Measurements from ENCODE around the gene SPEN. TPM values are rescaled to one million over a fixed set of nuclear protein-coding genes. Genes with fewer than 3 reads are reported as not detected.
A peak's percentile ranks its signal among the peaks of the same experiment; 100 is the strongest.

The SPEN gene
- total RNA-seq, 2 experiments from 2014 or later, result 73.5 to 76.7 TPM

- Mint-ChIP-seq H3K36me3 (ENCODE audit: low read depth) (peaks cover 71% of the 10 kb centered on the region), H3K9me3 (no peaks in the 10 kb centered on the region), H3K27me3 (no peaks in the 10 kb centered on the region), H3K4me3 (no peak overlapping the region), H3K27ac (no peak overlapping the region), H3K4me1 (ENCODE audit: low read depth) (peaks cover 14% of the 10 kb centered on the region)
- no peak overlapping the region for H3K4me3 ChIP-seq (ENCODE audit: low read length)
- POLR2A ChIA-PET, result interaction anchor here (1.4 kb wide), 1 partner anchor 19 kb away, joined by 3 read pairs; no protein-coding TSS in a partner anchor
- peaks cover 19% of the 10 kb centered on the region for H3K4me1 ChIP-seq (ENCODE audit: insufficient read depth, low read length)
- ATAC-seq (ENCODE audit: poor library complexity) (no peak), DNase-seq (peak in 1 of 14 experiments; percentile 27)
- no peak overlapping the region for H3K27ac ChIP-seq (ENCODE audit: low read depth in 1 of 2, low read length in 2 of 2)
- H3K27me3 ChIP-seq (ENCODE audit: control insufficient read depth in 1 of 2, insufficient read depth in 2 of 2, low read length in 2 of 2), result no peaks in the 10 kb centered on the region
- intact Hi-C loops (cut with DNase I, micrococcal nuclease), result no loop called here
- H3K9me3 ChIP-seq (ENCODE audit: control insufficient read depth in 1 of 2, insufficient read depth in 1 of 2, low read length in 2 of 2), result no peaks in the 10 kb centered on the region
- H3K36me3 ChIP-seq (ENCODE audit: insufficient read depth, low read length), result peaks cover 83% of the 10 kb centered on the region
- no peak for TF ChIP-seq CTCF (IDR thresholded peaks at IDR 0.05)
- CTCF ChIA-PET, result no interaction called here
These were observed 97.0 kb downstream of the SPEN start for GRCh38 chr1:15944308-15945010.

- H3K4me1 ChIP-seq (ENCODE audit: insufficient read depth, low read length), result peaks cover 27% of the 10 kb centered on the region
- no peak overlapping the region for H3K4me3 Mint-ChIP-seq
- no peaks in the 10 kb centered on the region for H3K27me3 ChIP-seq (ENCODE audit: control insufficient read depth in 1 of 2, insufficient read depth in 2 of 2, low read length in 2 of 2)
- no peak overlapping the region for H3K27ac ChIP-seq (ENCODE audit: low read depth in 1 of 2, low read length in 2 of 2)
- TF ChIP-seq CTCF (IDR thresholded peaks at IDR 0.05), result no peak
- no peak overlapping the region for H3K4me3 ChIP-seq (ENCODE audit: low read length)
- ATAC-seq (ENCODE audit: poor library complexity) (no peak), DNase-seq (peak in 1 of 14 experiments; percentile 22)
- POLR2A ChIA-PET, result interaction anchor here (1.4 kb wide), 1 partner anchor 20 kb away, joined by 3 read pairs; no protein-coding TSS in a partner anchor
- H3K9me3 ChIP-seq (ENCODE audit: control insufficient read depth in 1 of 2, insufficient read depth in 1 of 2, low read length in 2 of 2), result no peaks in the 10 kb centered on the region
- CTCF ChIA-PET, result no interaction called here
- H3K9me3 Mint-ChIP-seq, result no peaks in the 10 kb centered on the region
- H3K27ac Mint-ChIP-seq, result no peak overlapping the region
- H3K4me1 Mint-ChIP-seq (ENCODE audit: low read depth), result peaks cover 22% of the 10 kb centered on the region
- peaks cover 66% of the 10 kb centered on the region for H3K36me3 Mint-ChIP-seq (ENCODE audit: low read depth)
- intact Hi-C loops (cut with DNase I, micrococcal nuclease), result no loop called here
- H3K36me3 ChIP-seq (ENCODE audit: insufficient read depth, low read length), result peaks cover 77% of the 10 kb centered on the region
- no peaks in the 10 kb centered on the region for H3K27me3 Mint-ChIP-seq
These were observed 97.7 kb downstream of the SPEN start for GRCh38 chr1:15945011-15945831.

GRCh38 chr1:15945832-15946448 lies 98.4 kb downstream of the SPEN start:
- Mint-ChIP-seq H3K4me1 (ENCODE audit: low read depth) (peaks cover 29% of the 10 kb centered on the region), H3K36me3 (ENCODE audit: low read depth) (peaks cover 60% of the 10 kb centered on the region), H3K9me3 (no peaks in the 10 kb centered on the region), H3K4me3 (no peak overlapping the region), H3K27ac (peak overlapping the region; percentile 39), H3K27me3 (no peaks in the 10 kb centered on the region)
- Histone ChIP-seq H3K36me3 (ENCODE audit: insufficient read depth, low read length) (peaks cover 70% of the 10 kb centered on the region), H3K27me3 (ENCODE audit: control insufficient read depth in 1 of 2, insufficient read depth in 2 of 2, low read length in 2 of 2) (no peaks in the 10 kb centered on the region), H3K9me3 (ENCODE audit: control insufficient read depth in 1 of 2, insufficient read depth in 1 of 2, low read length in 2 of 2) (no peaks in the 10 kb centered on the region), H3K4me1 (ENCODE audit: insufficient read depth, low read length) (peaks cover 34% of the 10 kb centered on the region), H3K4me3 (ENCODE audit: low read length) (no peak overlapping the region), H3K27ac (ENCODE audit: low read depth in 1 of 2, low read length in 2 of 2) (no peak overlapping the region)
- CTCF ChIA-PET, result no interaction called here
- POLR2A ChIA-PET, result no interaction called here
- TF ChIP-seq CTCF (IDR thresholded peaks at IDR 0.05), result no peak
- no peak for DNase-seq
- intact Hi-C loops (cut with DNase I, micrococcal nuclease), result no loop called here
- no peak for ATAC-seq (ENCODE audit: poor library complexity)
